Sciatic nerve (tissue), 2 donors: ENCODE data around the gene BOK. TPM values are rescaled to one million over a fixed set of nuclear protein-coding genes. Genes with fewer than 3 reads are reported as not detected.
"Not testable (repeated sequence)": the region's sequence is repeated elsewhere in the genome, so short reads cannot be mapped to it uniquely, and the experiment has no call there.

ENCODE experiments used
- ATAC-seq: fragments of 200-7000 bp; cut with Tn5 transposase; one replicate; pipeline ENCODE4 v1.9.1; 2020; ENCODE audit warnings: mild to moderate bottlenecking, moderate library complexity
- DNase-seq: peaks from one replicate; pipeline ENCODE4 v3.0.0-alpha.2; 2020; ENCODE audit warnings: low spot score
- intact Hi-C: fragments of 100-400 bp; cut with DNase I; formaldehyde crosslinking; loops from one replicate; pipeline ENCODE4 v1.14.2; 2022
- total RNA-seq: library from RNA; stranded (reverse); fragmentation: NEBNext Ultra II Directional; extraction: Animal tissue kit (Norgen Biotek cat#: 25700); gene quantifications from one replicate; pipeline ENCODE4 v1.2.1, GENCODE V29; 2021
- donor health status: DM: no; HTN: no; CAD: no.
- donor health status: DM: no; HTN: no; CAD: no.

Gene BOK
- 31.1 TPM for total RNA-seq

DNA sequence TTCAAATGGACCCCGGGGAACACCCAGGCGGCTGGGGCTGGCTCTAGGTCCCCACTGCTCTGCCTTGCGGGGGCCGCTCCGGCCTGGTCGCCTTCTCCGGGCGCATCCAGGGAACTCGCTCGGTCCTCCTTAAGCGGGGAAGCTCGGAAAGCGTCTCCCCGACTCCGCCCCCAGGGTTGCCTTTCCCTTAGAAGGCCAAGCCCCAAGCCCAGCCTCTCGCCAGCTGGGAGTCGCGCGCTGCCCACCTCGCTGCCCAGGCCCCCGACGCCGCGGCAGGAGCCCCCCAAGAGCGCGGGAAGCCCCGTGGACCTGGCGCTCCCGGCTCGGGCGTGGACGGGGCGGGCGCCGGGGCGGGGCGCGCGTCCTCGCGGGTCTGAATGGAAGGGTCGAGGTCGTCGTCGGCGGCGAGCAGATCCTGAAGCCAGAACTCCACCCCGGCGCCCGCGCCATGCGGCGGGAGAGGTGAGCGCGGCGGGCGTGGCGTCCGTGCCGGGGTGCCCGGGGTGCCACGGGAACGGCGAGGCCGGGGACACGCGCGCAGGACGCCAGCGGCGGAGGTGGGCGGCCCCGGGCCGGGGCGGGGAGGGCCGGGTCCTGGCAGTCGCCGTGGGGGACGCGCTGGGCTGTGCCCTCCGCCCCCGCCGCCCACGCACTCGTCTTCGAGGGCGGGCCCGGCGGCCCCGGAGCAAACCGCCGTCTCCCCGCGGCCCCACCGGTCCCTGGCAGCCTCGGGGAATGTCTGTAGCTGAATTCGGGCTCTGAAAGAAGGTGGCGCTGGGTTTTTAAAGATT is at the start of gene BOK:
Gene BOK, plus strand, starts transcription at position 214 of the 791 bp plus-strand sequence. CDS start 739 bp downstream, outside the sequence.
- intact Hi-C loops, result no loop called here
- ATAC-seq (peak; percentile 34), DNase-seq (no peak)

- peak; percentile 1 for ATAC-seq
- intact Hi-C loops, result no loop called here
These were observed 49.3 kb upstream of the BOK start for GRCh38 chr2:241509155-241509784.

DNA sequence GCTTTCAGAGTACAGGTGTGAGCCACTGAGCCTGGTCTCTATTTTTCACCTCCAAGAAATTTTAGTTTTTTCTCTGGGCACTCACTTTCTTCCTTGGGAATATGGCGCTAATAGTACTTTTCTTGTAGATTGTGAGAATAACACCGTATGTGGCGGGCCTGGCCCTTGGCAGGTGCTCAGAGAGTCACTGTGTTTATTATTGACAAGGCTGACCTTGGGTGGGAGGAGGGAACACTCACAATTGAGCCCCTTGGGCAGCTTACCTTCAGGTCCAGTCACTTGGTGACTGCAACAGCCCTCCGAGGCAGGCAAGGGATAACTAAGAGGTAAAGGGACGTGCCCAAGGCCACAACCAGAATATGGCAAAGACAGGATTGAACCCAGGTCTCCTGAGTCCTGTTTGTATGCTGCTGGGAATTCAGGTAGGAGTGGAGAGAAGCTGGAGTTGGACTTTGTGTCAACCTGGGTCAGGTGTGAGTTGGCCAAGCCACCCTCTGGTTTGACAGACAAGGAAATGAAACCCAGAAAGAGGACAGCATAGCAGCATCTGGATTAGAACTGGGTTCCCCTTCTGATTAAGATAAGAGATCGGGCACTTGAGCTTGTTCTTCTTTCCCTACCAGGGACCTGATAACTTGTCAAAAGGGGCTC is 47.3 kb upstream of the BOK start:
- no peak for DNase-seq

More at GRCh38 chr2:241509155-241509784, 49.3 kb upstream of the BOK start:
- peak; percentile 76 for DNase-seq

GRCh38 chr2:241514553-241514952 is 44.0 kb upstream of the BOK start:
- DNase-seq (no peak), ATAC-seq (no peak)
- intact Hi-C loops, result loop anchor here (5.0 kb wide), 1 partner anchor 372 kb away; no protein-coding TSS in a partner anchor

More for the DNA sequence above, 47.3 kb upstream of the BOK start:
- intact Hi-C loops, result loop anchor here (5.0 kb wide), 1 partner anchor 369 kb away; no protein-coding TSS in a partner anchor
- no peak for ATAC-seq

GRCh38 chr2:241514986-241515737 is 43.4 kb upstream of the BOK start:
- no peak for DNase-seq
- intact Hi-C loops, result loop anchor here (5.0 kb wide), 1 partner anchor 373 kb away; no protein-coding TSS in a partner anchor
- no peak for ATAC-seq

GRCh38 chr2:241516520-241516965 is 42.0 kb upstream of the BOK start:
- DNase-seq (no peak), ATAC-seq (no peak)
- intact Hi-C loops, result no loop called here

- DNase-seq, result no peak
- no peak for ATAC-seq
- intact Hi-C loops, result no loop called here
These were observed 41.2 kb upstream of the BOK start for GRCh38 chr2:241517297-241517696.

GRCh38 chr2:241519669-241520068 is 38.9 kb upstream of the BOK start:
- ATAC-seq (no peak), DNase-seq (no peak)
- intact Hi-C loops, result no loop called here

- intact Hi-C loops, result no loop called here
- DNase-seq, result no peak
- no peak for ATAC-seq
These were observed 36.1 kb upstream of the BOK start for GRCh38 chr2:241522477-241522876.

DNA sequence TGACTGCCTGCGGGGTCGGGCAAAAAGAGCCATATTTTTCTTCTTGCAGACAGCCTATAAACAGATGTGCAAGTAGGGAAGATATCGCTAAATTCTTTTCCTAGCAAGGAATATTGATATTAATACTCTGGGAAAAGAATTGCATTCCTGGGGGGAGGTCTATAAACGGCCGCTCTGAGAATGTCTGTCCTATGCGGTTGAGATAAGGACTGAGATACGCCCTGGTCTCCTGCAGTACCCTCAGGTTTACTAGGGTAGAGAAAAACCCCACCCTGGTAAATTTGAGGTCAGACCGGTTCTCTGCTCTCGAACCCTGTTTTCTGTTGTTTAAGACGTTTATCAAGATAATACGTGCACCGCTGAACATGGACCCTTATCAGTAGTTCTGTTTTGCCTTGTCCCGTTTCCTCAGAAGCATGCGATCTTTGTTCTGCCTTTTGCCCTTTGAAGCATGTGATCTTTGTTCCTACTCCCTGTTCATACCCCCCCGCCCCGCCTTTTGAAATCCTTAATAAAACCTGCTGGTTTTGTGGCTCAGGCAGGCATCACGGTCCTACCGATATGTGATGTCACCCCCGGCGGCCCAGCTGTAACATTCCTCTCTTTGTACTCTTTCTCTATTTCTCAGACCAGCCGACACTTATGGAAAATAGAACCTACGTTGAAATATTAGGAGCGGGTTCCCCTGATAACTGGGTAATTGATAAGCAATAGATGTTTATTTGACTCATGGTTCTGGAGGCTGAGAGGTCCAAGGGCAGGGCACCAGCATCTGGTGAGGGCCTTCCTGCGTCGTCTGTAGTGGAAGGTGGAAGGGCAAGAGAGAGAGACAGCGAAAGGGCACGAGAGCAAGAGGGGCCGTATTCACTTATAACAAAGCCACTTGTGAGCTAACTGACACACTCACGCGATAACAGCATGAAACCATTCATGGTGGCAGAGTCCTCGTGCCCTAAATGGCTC is 32.4 kb upstream of the BOK start:
- intact Hi-C loops, ATAC-seq, DNase-seq: not testable (repeated sequence)

DNA sequence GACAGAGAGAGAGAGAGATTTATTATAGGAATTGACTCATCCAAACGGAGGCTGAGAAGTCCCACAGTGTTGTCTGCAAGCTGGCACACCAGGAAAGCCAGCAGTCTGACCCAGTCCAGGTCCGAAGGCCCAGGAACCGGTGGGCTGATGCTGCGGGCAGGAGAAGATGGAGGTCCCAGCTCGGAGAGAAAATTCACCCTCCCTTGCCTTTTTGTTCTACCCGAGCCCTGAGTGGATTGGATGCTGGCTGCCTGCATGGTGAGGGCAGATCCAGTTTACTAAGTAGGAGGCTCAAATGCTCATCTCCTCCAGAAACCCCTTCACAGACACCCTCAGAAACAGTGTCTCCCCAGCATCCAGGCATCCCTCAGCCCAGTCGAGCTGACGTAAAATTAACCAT is 28.0 kb upstream of the BOK start:
- ATAC-seq, result no peak
- intact Hi-C loops, result no loop called here
- no peak for DNase-seq

DNA sequence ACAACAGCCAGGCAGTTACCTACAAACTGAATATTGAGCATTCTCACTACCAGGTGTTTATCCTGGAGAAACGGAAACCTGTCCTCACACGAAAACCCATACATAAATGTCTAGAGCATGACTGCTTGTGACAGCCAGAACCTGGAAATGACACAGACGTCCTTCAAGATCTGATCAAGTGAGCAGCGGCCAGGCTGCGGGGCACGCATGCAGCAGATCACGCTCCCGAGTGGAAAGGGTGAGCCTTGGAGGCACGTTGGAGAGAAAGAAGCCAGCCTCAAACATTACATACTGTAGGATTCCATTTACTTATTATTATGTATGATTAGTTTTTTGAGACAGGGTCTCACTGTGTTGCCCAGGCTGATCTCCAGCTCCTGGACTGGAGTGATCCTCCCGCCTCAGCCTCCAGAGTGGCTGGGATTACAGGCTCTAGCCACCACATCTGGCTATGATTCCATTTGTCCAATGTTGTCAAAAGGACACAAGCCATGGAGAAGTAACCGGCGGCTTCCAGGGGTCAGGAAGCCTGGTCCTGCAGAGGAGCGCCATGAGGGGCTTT is 27.3 kb upstream of the BOK start:
- DNase-seq, result no peak
- no peak for ATAC-seq
- intact Hi-C loops, result no loop called here

GRCh38 chr2:241532168-241532567 is 26.4 kb upstream of the BOK start:
- intact Hi-C loops, result no loop called here
- DNase-seq, result no peak
- ATAC-seq, result no peak

- ATAC-seq (no peak), DNase-seq (no peak)
- intact Hi-C loops, result no loop called here
These were observed 25.6 kb upstream of the BOK start for GRCh38 chr2:241532733-241533601.

DNA sequence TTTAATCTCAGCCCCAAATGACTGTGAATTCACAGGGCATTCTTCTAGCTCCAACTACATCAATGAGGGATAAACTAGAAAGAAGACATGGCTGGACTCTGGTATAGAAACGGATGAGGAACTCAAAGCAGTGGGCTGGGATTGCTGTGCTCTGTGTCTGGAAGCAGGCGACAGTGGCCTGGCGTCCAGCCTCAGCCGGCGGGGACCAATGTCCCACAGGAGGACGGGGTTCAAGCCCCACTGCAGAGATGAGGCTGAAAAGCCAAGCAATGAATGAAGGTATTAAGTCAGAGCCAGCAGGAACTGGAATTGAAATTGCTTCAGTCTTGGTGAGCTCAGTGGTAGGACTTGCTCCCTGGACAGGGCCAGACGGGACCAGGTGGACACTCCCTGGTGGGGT is 24.3 kb upstream of the BOK start:
- DNase-seq (no peak), ATAC-seq (no peak)
- intact Hi-C loops, result no loop called here

- ATAC-seq (no peak), DNase-seq (no peak)
- intact Hi-C loops, result no loop called here
These were observed 23.7 kb upstream of the BOK start for GRCh38 chr2:241534701-241535375.
